Chondrocyte (in vitro differentiated cells): ENCODE data around the gene OLIG3. TPM values are rescaled to one million over a fixed set of nuclear protein-coding genes. Genes with fewer than 3 reads are reported as not detected.

Experiments used
- DNase-seq: peaks from one replicate; pipeline ENCODE4 v3.0.0; 2021; ENCODE audit warnings: mixed read lengths, low spot score
- H3K27ac Mint-ChIP-seq: one replicate; pipeline ENCODE4 v1.8.0; 2021; ENCODE audit warnings: mild to moderate bottlenecking, moderate library complexity, mixed read lengths; ENCODE audit not compliant: unreplicated experiment
- H3K27me3 Mint-ChIP-seq: 2 replicates; pipeline ENCODE4 v1.8.0; 2021; ENCODE audit warnings: low read depth, mixed read lengths
- H3K36me3 Mint-ChIP-seq: 2 replicates; pipeline ENCODE4 v1.8.0; 2021; ENCODE audit warnings: low read depth, mixed read lengths
- H3K4me1 Mint-ChIP-seq: 2 replicates; pipeline ENCODE4 v1.8.0; 2021; ENCODE audit warnings: low read depth, mild to moderate bottlenecking, mixed read lengths
- H3K4me3 Mint-ChIP-seq: one replicate; pipeline ENCODE4 v1.8.0; 2021; ENCODE audit warnings: mild to moderate bottlenecking, moderate library complexity, mixed read lengths; ENCODE audit not compliant: unreplicated experiment
- H3K9me3 Mint-ChIP-seq: 2 replicates; pipeline ENCODE4 v1.8.0; 2021; ENCODE audit warnings: low read depth, mixed read lengths
- total RNA-seq: library from RNA; stranded (reverse); gene quantifications from 3 replicates; pipeline ENCODE4 v1.2.1, GENCODE V29; 2021
- TF ChIP-seq, protein P1 (sequence below): fragments of 200-600 bp; sonication (generic); IDR thresholded peaks from 2 replicates; pipeline ENCODE4 v1.5.0; 2021; ENCODE audit warnings: antibody characterized with exemption, mild to moderate bottlenecking, moderate library complexity

Gene OLIG3
- total RNA-seq, 1 donor from 2014 or later, result not detected

GRCh38 chr6:137487181-137487868 is 6.9 kb downstream of the OLIG3 start:
- Mint-ChIP-seq H3K9me3 (no peaks in the 10 kb centered on the region), H3K4me3 (no peak overlapping the region), H3K27me3 (peaks cover 88% of the 10 kb centered on the region), H3K27ac (no peak overlapping the region), H3K36me3 (peaks cover 5% of the 10 kb centered on the region), H3K4me1 (peaks cover 15% of the 10 kb centered on the region)
- TF ChIP-seq, protein P1, sequence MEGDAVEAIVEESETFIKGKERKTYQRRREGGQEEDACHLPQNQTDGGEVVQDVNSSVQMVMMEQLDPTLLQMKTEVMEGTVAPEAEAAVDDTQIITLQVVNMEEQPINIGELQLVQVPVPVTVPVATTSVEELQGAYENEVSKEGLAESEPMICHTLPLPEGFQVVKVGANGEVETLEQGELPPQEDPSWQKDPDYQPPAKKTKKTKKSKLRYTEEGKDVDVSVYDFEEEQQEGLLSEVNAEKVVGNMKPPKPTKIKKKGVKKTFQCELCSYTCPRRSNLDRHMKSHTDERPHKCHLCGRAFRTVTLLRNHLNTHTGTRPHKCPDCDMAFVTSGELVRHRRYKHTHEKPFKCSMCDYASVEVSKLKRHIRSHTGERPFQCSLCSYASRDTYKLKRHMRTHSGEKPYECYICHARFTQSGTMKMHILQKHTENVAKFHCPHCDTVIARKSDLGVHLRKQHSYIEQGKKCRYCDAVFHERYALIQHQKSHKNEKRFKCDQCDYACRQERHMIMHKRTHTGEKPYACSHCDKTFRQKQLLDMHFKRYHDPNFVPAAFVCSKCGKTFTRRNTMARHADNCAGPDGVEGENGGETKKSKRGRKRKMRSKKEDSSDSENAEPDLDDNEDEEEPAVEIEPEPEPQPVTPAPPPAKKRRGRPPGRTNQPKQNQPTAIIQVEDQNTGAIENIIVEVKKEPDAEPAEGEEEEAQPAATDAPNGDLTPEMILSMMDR, result no peak
- DNase-seq, result no peak

DNA sequence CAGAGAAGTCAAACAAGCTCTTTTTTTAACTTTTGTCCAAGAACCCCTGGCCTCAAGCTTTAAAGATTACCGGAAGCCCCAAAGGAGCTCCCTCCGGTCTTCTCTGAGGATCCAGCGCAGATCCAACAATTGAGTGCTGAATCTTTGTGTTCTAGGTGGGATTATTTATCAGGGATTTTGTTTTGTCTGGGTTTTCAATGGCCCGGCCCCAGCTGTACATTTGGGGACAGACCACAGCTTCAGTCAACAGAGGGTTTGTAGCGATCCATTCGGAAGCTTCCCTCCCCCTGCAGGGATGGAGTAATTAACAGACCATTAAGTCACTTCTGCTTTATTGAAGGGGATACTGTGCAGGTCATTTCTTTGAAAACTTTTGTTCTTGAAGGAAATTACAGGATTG is 7.8 kb downstream of the OLIG3 start:
- peaks cover 84% of the 10 kb centered on the region for H3K27me3 Mint-ChIP-seq
- no peaks in the 10 kb centered on the region for H3K9me3 Mint-ChIP-seq
- peaks cover 15% of the 10 kb centered on the region for H3K4me1 Mint-ChIP-seq
- DNase-seq, result no peak
- TF ChIP-seq, protein P1, result no peak
- no peak overlapping the region for H3K27ac Mint-ChIP-seq
- peaks cover 5% of the 10 kb centered on the region for H3K36me3 Mint-ChIP-seq
- no peak overlapping the region for H3K4me3 Mint-ChIP-seq

DNA sequence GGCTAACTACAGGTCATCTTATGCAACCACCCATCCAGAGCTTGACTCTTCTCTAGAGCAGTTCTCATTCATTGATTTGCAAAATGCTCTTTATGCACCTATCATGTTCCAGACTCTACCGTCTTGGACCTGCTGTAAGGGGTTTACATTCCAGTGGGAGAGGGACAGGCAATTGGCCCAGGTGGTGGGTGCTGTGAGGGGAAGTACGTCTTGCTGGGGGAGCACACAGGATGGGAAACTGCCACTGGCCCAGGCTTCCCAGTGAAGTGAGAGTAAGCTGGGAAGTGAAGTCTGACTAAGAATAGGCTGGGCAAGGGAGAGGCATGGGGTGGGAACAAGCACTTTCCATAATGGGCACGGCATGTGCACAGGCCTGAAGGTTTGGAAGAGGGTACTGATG is 13.8 kb downstream of the OLIG3 start:
- no peaks in the 10 kb centered on the region for H3K36me3 Mint-ChIP-seq
- peaks cover 70% of the 10 kb centered on the region for H3K27me3 Mint-ChIP-seq

DNA sequence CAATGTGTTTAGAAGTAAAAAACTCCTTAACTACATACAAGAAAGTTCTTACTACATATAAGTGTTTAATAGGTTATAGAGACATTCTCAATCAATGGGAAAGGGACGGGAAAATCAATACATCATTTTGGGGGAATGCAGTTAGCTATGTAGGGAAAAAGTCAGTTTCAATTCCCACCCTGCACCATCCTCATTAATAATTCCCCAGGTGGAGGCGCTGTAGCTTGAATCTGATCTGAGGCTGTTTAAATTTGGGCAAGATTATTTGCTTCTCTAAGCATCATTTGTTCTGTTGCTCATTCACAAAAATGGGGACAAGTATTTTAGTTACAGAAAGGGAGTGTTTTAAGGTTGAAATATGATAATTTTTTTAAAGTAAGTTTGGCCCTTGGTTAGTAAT is 19.1 kb downstream of the OLIG3 start:
- peaks cover 67% of the 10 kb centered on the region for H3K27me3 Mint-ChIP-seq

More for the DNA sequence above, 13.8 kb downstream of the OLIG3 start:
- Mint-ChIP-seq H3K9me3 (no peaks in the 10 kb centered on the region), H3K4me1 (no peaks in the 10 kb centered on the region), H3K4me3 (no peak overlapping the region), H3K27ac (no peak overlapping the region)
- DNase-seq, result no peak
- TF ChIP-seq, protein P1, result no peak

GRCh38 chr6:137473598-137473997 is 20.6 kb downstream of the OLIG3 start:
- Mint-ChIP-seq H3K4me1 (no peaks in the 10 kb centered on the region), H3K27me3 (peaks cover 54% of the 10 kb centered on the region), H3K27ac (no peak overlapping the region)

More for the DNA sequence above, 19.1 kb downstream of the OLIG3 start:
- Mint-ChIP-seq H3K27ac (no peak overlapping the region), H3K36me3 (no peaks in the 10 kb centered on the region), H3K4me3 (no peak overlapping the region), H3K9me3 (no peaks in the 10 kb centered on the region), H3K4me1 (no peaks in the 10 kb centered on the region)
- TF ChIP-seq, protein P1, result peak; percentile 35
- DNase-seq, result no peak

More at GRCh38 chr6:137473598-137473997, 20.6 kb downstream of the OLIG3 start:
- H3K9me3 Mint-ChIP-seq, result no peaks in the 10 kb centered on the region
- no peaks in the 10 kb centered on the region for H3K36me3 Mint-ChIP-seq
- no peak for DNase-seq
- TF ChIP-seq, protein P1, result no peak
- H3K4me3 Mint-ChIP-seq, result no peak overlapping the region
